Left lung (tissue), 10 donors: ENCODE data around the gene TRIM7. TPM values are rescaled to one million over a fixed set of nuclear protein-coding genes. Genes with fewer than 3 reads are reported as not detected.

ENCODE experiments used
- ATAC-seq: fragments of 200-7000 bp; cut with Tn5 transposase; one replicate; pipeline ENCODE4 v1.9.1; 2020; ENCODE audit warnings: moderate library complexity
- DNase-seq, 4 donors: peaks; one replicate each; pipeline ENCODE4 v3.0.0-alpha.2; 2013 to 2020
- H3K27ac ChIP-seq, 2 donors: fragments of 200-600 bp; sonication (generic) in 1 of 2; one replicate each; pipeline versions ENCODE4 v1.5.0 to v1.8.0; 2020 to 2021
- H3K27me3 ChIP-seq, 2 donors: fragments of 200-600 bp; sonication (generic) in 1 of 2; one replicate each; pipeline versions ENCODE4 v1.5.0 to v1.8.0; 2020 to 2021
- H3K36me3 ChIP-seq, 2 donors: fragments of 200-600 bp; sonication (generic) in 1 of 2; one replicate each; pipeline versions ENCODE4 v1.5.0 to v1.8.0; 2020 to 2021
- H3K4me1 ChIP-seq, 2 donors: fragments of 200-600 bp; one replicate each; pipeline ENCODE4 v1.8.0; 2021
- H3K4me3 ChIP-seq, 2 donors: fragments of 200-600 bp; sonication (generic) in 1 of 2; one replicate each; pipeline versions ENCODE4 v1.5.0 to v1.8.0; 2020 to 2021; ENCODE audit warnings: mild to moderate bottlenecking in 1 of 2
- H3K9me3 ChIP-seq, 2 donors: fragments of 200-600 bp; sonication (generic) in 1 of 2; one replicate each; pipeline versions ENCODE4 v1.5.0 to v1.8.0; 2020 to 2021
- CTCF ChIP-seq, 2 donors: fragments of 200-600 bp; sonication (generic) in 1 of 2; IDR thresholded peaks; one replicate each; pipeline versions ENCODE4 v1.5.0 to v1.8.0; 2021; ENCODE audit warnings: antibody characterized with exemption in 2 of 2
- intact Hi-C, 2 donors: fragments of 100-400 bp; cut with DNase I; formaldehyde crosslinking; loops; one replicate each; pipeline versions ENCODE4 v1.11.2 to v1.14.2; 2022
- polyA plus RNA-seq, 6 donors: library from polyadenylated mRNA; unstranded; fragments of 120-200 nt; gene quantifications; one replicate each; pipeline ENCODE4 v1.2.1, GENCODE V29; 2013; ENCODE audit not compliant: insufficient read length in 6 of 6
- total RNA-seq, 2 donors: library from RNA; stranded (reverse); fragmentation: NEBNext Ultra II Directional; extraction: Animal tissue kit (Norgen Biotek cat#: 25700); gene quantifications; one replicate each; pipeline ENCODE4 v1.2.1, GENCODE V29; 2021
- donor health status: DM: no; HTN: yes; CAD: no.
- donor health status: DM: no; HTN: no; CAD: no.

TRIM7 gene
- total and polyA plus RNA-seq, 8 donors, result 0.30 to 5.7 (median 0.39) TPM

- no peak for TF ChIP-seq CTCF (IDR thresholded peaks at IDR 0.05)
- Histone ChIP-seq H3K27me3 (no peaks in the 10 kb centered on the region), H3K27ac (peak overlapping the region; percentile 91 to 94), H3K36me3 (no peaks in the 10 kb centered on the region), H3K4me1 (peaks cover 5 to 37% of the 10 kb centered on the region in 2 donors), H3K9me3 (no peaks in the 10 kb centered on the region), H3K4me3 (peak overlapping the region; percentile 61 to 85)
- DNase-seq (peak in 1 of 4 donors; percentile 59), ATAC-seq (no peak)
- intact Hi-C loops, result no loop called here
Measured at GRCh38 chr5:181192337-181193046, 12.5 kb downstream of the TRIM7 start.

- DNase-seq (peak; percentile 94 to 98 (median 96)), ATAC-seq (peak; percentile 80)
- TF ChIP-seq CTCF (IDR thresholded peaks at IDR 0.05), result no peak
- intact Hi-C loops, result no loop called here
- no peaks in the 10 kb centered on the region for H3K27me3 ChIP-seq
- H3K27ac ChIP-seq, result peak overlapping the region; percentile 91 to 94
- H3K36me3 ChIP-seq, result no peaks in the 10 kb centered on the region
- H3K4me1 ChIP-seq, result peaks cover 5 to 37% of the 10 kb centered on the region in 2 donors
- H3K4me3 ChIP-seq, result peak overlapping the region; percentile 61 to 85
- H3K9me3 ChIP-seq, result no peaks in the 10 kb centered on the region
Measured at GRCh38 chr5:181191526-181192336, 13.3 kb downstream of the TRIM7 start.

GRCh38 chr5:181190711-181191525 is 14.1 kb downstream of the TRIM7 start:
- Histone ChIP-seq H3K27ac (peak overlapping the region; percentile 91 to 94), H3K36me3 (no peaks in the 10 kb centered on the region), H3K27me3 (no peaks in the 10 kb centered on the region), H3K4me3 (peak overlapping the region; percentile 61 to 85), H3K9me3 (no peaks in the 10 kb centered on the region), H3K4me1 (peaks cover 5 to 37% of the 10 kb centered on the region in 2 donors)
- ATAC-seq, result peak; percentile 27
- no peak for TF ChIP-seq CTCF (IDR thresholded peaks at IDR 0.05)
- DNase-seq, result peak in 2 of 4 donors; percentile 49 to 88
- intact Hi-C loops, result no loop called here

- intact Hi-C loops, result no loop called here
- peak in 1 of 4 donors; percentile 81 for DNase-seq
- Histone ChIP-seq H3K27me3 (no peaks in the 10 kb centered on the region), H3K27ac (peak overlapping the region in 1 of 2 donors; percentile 94), H3K4me3 (peak overlapping the region; percentile 61 to 85), H3K4me1 (peaks cover 5 to 38% of the 10 kb centered on the region in 2 donors), H3K36me3 (no peaks in the 10 kb centered on the region), H3K9me3 (no peaks in the 10 kb centered on the region)
- peak; percentile 1 for ATAC-seq
- no peak for TF ChIP-seq CTCF (IDR thresholded peaks at IDR 0.05)
Measured at GRCh38 chr5:181189962-181190710, 14.9 kb downstream of the TRIM7 start.
